WTC11 (cell line): ENCODE results near the gene BTK.

ENCODE experiments used
- ATF1 ChIP-seq: sonication (generic); formaldehyde crosslinking; IDR thresholded peaks from 2 replicates; pipeline ENCODE4 v1.8.1; 2023; ENCODE audit warnings: mild to moderate bottlenecking, moderate library complexity, missing genetic modification reagents
- CREB1 ChIP-seq: sonication (generic); formaldehyde crosslinking; IDR thresholded peaks from 2 replicates; pipeline ENCODE4 v1.8.0; 2023; ENCODE audit warnings: mild to moderate bottlenecking, missing genetic modification reagents
- CTCF ChIP-seq: fragments of 200-600 bp; IDR thresholded peaks from 2 replicates; pipeline ENCODE4 v1.8.0; 2022; ENCODE audit warnings: antibody characterized with exemption
- ESRRA ChIP-seq: sonication (generic); formaldehyde crosslinking; IDR thresholded peaks from 2 replicates; pipeline ENCODE4 v1.8.1; 2022; ENCODE audit warnings: mild to moderate bottlenecking, missing genetic modification reagents, borderline replicate concordance
- JUN ChIP-seq: sonication (generic); formaldehyde crosslinking; IDR thresholded peaks from 2 replicates; pipeline ENCODE4 v1.8.0; 2023; ENCODE audit warnings: mild to moderate bottlenecking, missing genetic modification reagents
- NFE2L1 ChIP-seq: sonication (generic); formaldehyde crosslinking; IDR thresholded peaks from 2 replicates; pipeline ENCODE4 v1.8.1; 2023; ENCODE audit warnings: missing genetic modification reagents
- NFYB ChIP-seq: sonication (generic); formaldehyde crosslinking; conservative IDR thresholded peaks from 2 replicates; pipeline ENCODE4 v1.8.0; 2022; ENCODE audit warnings: low read depth, missing genetic modification reagents
- NR3C1 ChIP-seq: sonication (generic); formaldehyde crosslinking; conservative IDR thresholded peaks from 2 replicates; pipeline ENCODE4 v1.8.1; 2023; ENCODE audit warnings: low read depth, mild to moderate bottlenecking, missing genetic modification reagents
- PRRX2 ChIP-seq: fragments of 250-450 bp; sonication (Bioruptor Pico); IDR thresholded peaks from 2 replicates; pipeline ENCODE4 v1.8.0; 2021; ENCODE audit warnings: mild to moderate bottlenecking
- SP1 ChIP-seq: sonication (generic); formaldehyde crosslinking; conservative IDR thresholded peaks from 2 replicates; pipeline ENCODE4 v1.8.1; 2022; ENCODE audit warnings: missing genetic modification reagents
- TEAD4 ChIP-seq: sonication (generic); formaldehyde crosslinking; IDR thresholded peaks from 2 replicates; pipeline ENCODE4 v1.8.0; 2022; ENCODE audit warnings: mild to moderate bottlenecking, missing genetic modification reagents
- USF2 ChIP-seq: sonication (generic); formaldehyde crosslinking; IDR thresholded peaks from 2 replicates; pipeline ENCODE4 v1.8.1; 2023; ENCODE audit warnings: mild to moderate bottlenecking, missing genetic modification reagents, moderate library complexity
- ZNF138 ChIP-seq: sonication (generic); formaldehyde crosslinking; conservative IDR thresholded peaks from 2 replicates; pipeline ENCODE4 v1.8.1; 2022; ENCODE audit warnings: mild to moderate bottlenecking, moderate library complexity, missing genetic modification reagents
- ZNF317 ChIP-seq: sonication (generic); formaldehyde crosslinking; IDR thresholded peaks from 2 replicates; pipeline ENCODE4 v1.8.1; 2023; ENCODE audit warnings: low read depth, mild to moderate bottlenecking, moderate library complexity, missing genetic modification reagents, borderline replicate concordance

GRCh38 chrX:101303790-101304189 lies 82.2 kb downstream of the BTK start:
- TF ChIP-seq CTCF (no peak), ESRRA (CRISPR knock-in tag) (no peak), NR3C1 (CRISPR knock-in tag) (no peak), ZNF317 (CRISPR knock-in tag) (no peak), ATF1 (CRISPR knock-in tag) (no peak), CREB1 (no peak), NFE2L1 (CRISPR knock-in tag) (no peak), JUN (CRISPR knock-in tag) (no peak), TEAD4 (CRISPR knock-in tag) (no peak), USF2 (CRISPR knock-in tag) (no peak), NFYB (CRISPR knock-in tag) (no peak), SP1 (CRISPR knock-in tag) (no peak), ZNF138 (CRISPR knock-in tag) (no peak), PRRX2 (CRISPR knock-in tag) (no peak)
